Psoas muscle (tissue), 8 donors: ENCODE measurements around the gene TBX18. TPM values are rescaled to one million over a fixed set of nuclear protein-coding genes. Genes with fewer than 3 reads are reported as not detected.

ENCODE experiments used
- ATAC-seq, 4 donors: fragments of 200-7000 bp; cut with Tn5 transposase; one replicate each; pipeline ENCODE4 v1.9.1; 2020; ENCODE audit warnings: moderate library complexity in 3 of 4, mild to moderate bottlenecking in 2 of 4
- DNase-seq, 2 donors: peaks; one replicate each; pipeline ENCODE4 v3.0.0-alpha.2; 2020
- H3K27ac ChIP-seq: fragments of 200-600 bp; one replicate; pipeline ENCODE4 v1.8.0; 2022
- H3K27me3 ChIP-seq, 3 donors: fragments of 200-600 bp in 1 of 3; one replicate each; pipeline versions ENCODE4 v1.6.1 to v1.8.0; 2013 to 2022; ENCODE audit warnings: low read length in 2 of 3, mild to moderate bottlenecking in 2 of 3, moderate library complexity in 1 of 3; ENCODE audit not compliant: insufficient read depth in 3 of 3
- H3K36me3 ChIP-seq, 2 donors: fragments of 200-600 bp in 1 of 2; one replicate each; pipeline versions ENCODE4 v1.6.1 to v1.8.0; 2013 to 2022; ENCODE audit warnings: low read depth in 1 of 2, mild to moderate bottlenecking in 1 of 2, moderate library complexity in 1 of 2; ENCODE audit not compliant: insufficient read depth in 1 of 2
- H3K4me1 ChIP-seq: fragments of 200-600 bp; one replicate; pipeline ENCODE4 v1.8.0; 2022
- H3K4me3 ChIP-seq: fragments of 200-600 bp; one replicate; pipeline ENCODE4 v1.8.0; 2022; ENCODE audit warnings: mild to moderate bottlenecking
- H3K9me3 ChIP-seq: fragments of 200-600 bp; one replicate; pipeline ENCODE4 v1.8.0; 2022
- CTCF ChIP-seq: fragments of 200-600 bp; IDR thresholded peaks from one replicate; pipeline ENCODE4 v1.8.0; 2022; ENCODE audit warnings: antibody characterized with exemption
- WGBS, 3 donors: extraction: QIAGEN DNeasy Blood & Tissue Kit; methylation state at CpG; one replicate each; pipeline versions ENCODE4 v1.1.6 to v1.1.7; 2013; 5-methylcytosine and 5-hydroxymethylcytosine counted together
- intact Hi-C, 2 donors: fragments of 100-400 bp; cut with DNase I; formaldehyde crosslinking; loops; one replicate each; pipeline versions ENCODE4 v1.11.0 to v1.14.2; 2022
- polyA plus RNA-seq, 3 donors: library from polyadenylated mRNA; stranded (reverse); fragments of 200-250 nt; gene quantifications; one replicate each; pipeline ENCODE4 v1.2.3, GENCODE V29; 2013
- total RNA-seq, 4 donors: library from RNA; stranded (reverse); fragmentation: NEBNext Ultra II Directional in 2 of 4; extraction: Animal tissue kit (Norgen Biotek cat#: 25700) in 2 of 4; gene quantifications; one replicate each; pipeline versions ENCODE4 v1.2.1 to v1.2.4, GENCODE V29; 2021 to 2023
- donor health status: healthy with polysubstance abuse.
- donor health status: DM: no; HTN: no; CAD: no; lungs with moderate emphysema.
- donor health status: Bipolar disorder and iron deficiency.
- donor health status: healthy.
- donor health status: DM: yes; HTN: yes; CAD: no.
- donor health status: DM: no; HTN: no; CAD: no.
- donor health status: DM: no; HTN: no; CAD: no.
- donor health status: DM: yes; HTN: yes; CAD: no.

TBX18 gene
- total and polyA plus RNA-seq, 7 donors = 0.24 to 1.0 (median 0.55) TPM

GRCh38 chr6:84648444-84648843, 116.0 kb downstream of the TBX18 start:
- ATAC-seq (no peak), DNase-seq (no peak)

GRCh38 chr6:84645563-84646266, 118.7 kb downstream of the TBX18 start:
- no peak overlapping the region for H3K4me3 ChIP-seq
- no peak for TF ChIP-seq CTCF
- no peaks in the 10 kb centered on the region for H3K27me3 ChIP-seq
- no peaks in the 10 kb centered on the region for H3K9me3 ChIP-seq
- H3K36me3 ChIP-seq = no peaks in the 10 kb centered on the region
- 55 to 67% (median 61%) methylated on average over 4 of the region's 4 CpGs for WGBS, 3 donors
- H3K4me1 ChIP-seq = no peaks in the 10 kb centered on the region
- intact Hi-C loops = no loop called here
- ATAC-seq (no peak), DNase-seq (no peak)
- no peak overlapping the region for H3K27ac ChIP-seq

More at GRCh38 chr6:84648444-84648843, 116.0 kb downstream of the TBX18 start:
- intact Hi-C loops = no loop called here
- TF ChIP-seq CTCF = no peak
- H3K4me1 ChIP-seq = no peaks in the 10 kb centered on the region
- no peak overlapping the region for H3K4me3 ChIP-seq
- H3K9me3 ChIP-seq = no peaks in the 10 kb centered on the region
- H3K27ac ChIP-seq = no peak overlapping the region
- H3K36me3 ChIP-seq = no peaks in the 10 kb centered on the region
- no peaks in the 10 kb centered on the region for H3K27me3 ChIP-seq

GRCh38 chr6:84645000-84645399, 119.4 kb downstream of the TBX18 start:
- Histone ChIP-seq H3K4me1 (no peaks in the 10 kb centered on the region), H3K9me3 (no peaks in the 10 kb centered on the region), H3K27ac (no peak overlapping the region), H3K27me3 (no peaks in the 10 kb centered on the region), H3K4me3 (no peak overlapping the region), H3K36me3 (no peaks in the 10 kb centered on the region)
- TF ChIP-seq CTCF = no peak
- intact Hi-C loops = no loop called here
- no peak for DNase-seq
- ATAC-seq = no peak

GRCh38 chr6:84643778-84644177, 120.6 kb downstream of the TBX18 start:
- no peak for TF ChIP-seq CTCF
- Histone ChIP-seq H3K4me1 (no peaks in the 10 kb centered on the region), H3K36me3 (no peaks in the 10 kb centered on the region), H3K27me3 (no peaks in the 10 kb centered on the region), H3K27ac (no peak overlapping the region), H3K9me3 (no peaks in the 10 kb centered on the region), H3K4me3 (no peak overlapping the region)
- intact Hi-C loops = no loop called here
- WGBS, 3 donors = 64 to 68% (median 67%) methylated on average over 3 of the region's 3 CpGs
- ATAC-seq (no peak), DNase-seq (no peak)

GRCh38 chr6:84641076-84641475, 123.3 kb downstream of the TBX18 start:
- 49 to 64% (median 63%) methylated on average over 4 of the region's 4 CpGs for WGBS, 3 donors
- DNase-seq = no peak
- ATAC-seq = no peak

More at GRCh38 chr6:84641076-84641475, 123.3 kb downstream of the TBX18 start:
- TF ChIP-seq CTCF = no peak
- H3K27ac ChIP-seq = no peak overlapping the region
- intact Hi-C loops = no loop called here
- H3K27me3 ChIP-seq = no peaks in the 10 kb centered on the region
- no peaks in the 10 kb centered on the region for H3K9me3 ChIP-seq
- H3K4me3 ChIP-seq = no peak overlapping the region
- H3K36me3 ChIP-seq = no peaks in the 10 kb centered on the region
- H3K4me1 ChIP-seq = no peaks in the 10 kb centered on the region
